ENCODE data around the gene NDUFA12.

GRCh38 chr12:94961256-94961824, 42.2 kb downstream of the NDUFA12 start:
- TF ChIP-seq CTCF (IDR thresholded peaks at IDR 0.05; ENCODE audit: poor library complexity) (no peak), EZH2 (IDR thresholded peaks at IDR 0.05; ENCODE audit: borderline replicate concordance) (no peak)
